Glomerular endothelial cell (primary cell): ENCODE data around the gene ADGRG4. TPM values are rescaled to one million over a fixed set of nuclear protein-coding genes. Genes with fewer than 3 reads are reported as not detected.
"Not testable (repeated sequence)": the region's sequence is repeated elsewhere in the genome, so short reads cannot be mapped to it uniquely, and the experiment has no call there.

Experiments
- DNase-seq: peaks from one replicate; pipeline ENCODE4 v3.0.0-alpha.2; 2011; ENCODE audit warnings: low read depth, low spot score; ENCODE audit errors: extremely low read depth
- total RNA-seq: library from RNA; depleted of rRNA; stranded (reverse); fragments of >200 nt; gene quantifications from 2 replicates; pipeline ENCODE4 v1.2.3, GENCODE V29; 2015

Gene ADGRG4
- total RNA-seq, 1 donor from 2014 or later = 0.47 TPM

DNA sequence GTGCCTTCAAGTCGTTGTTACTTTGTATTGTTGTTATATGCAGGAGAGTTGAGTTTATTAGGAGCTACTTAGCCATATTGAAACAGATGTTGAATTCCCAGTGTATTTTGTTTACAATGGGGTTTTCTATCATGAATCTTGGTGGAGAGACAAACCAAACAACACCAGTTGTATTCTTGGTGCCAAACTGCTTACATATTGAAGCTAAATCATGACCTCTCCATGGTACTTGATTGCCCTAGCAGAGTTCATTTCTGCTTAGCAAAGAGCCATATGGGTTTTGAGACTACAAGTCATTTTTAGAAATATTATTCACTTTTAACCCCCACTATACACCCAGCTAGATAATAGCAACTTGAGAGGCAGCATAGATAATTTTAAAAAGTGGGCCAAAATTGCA is 85.4 kb downstream of the ADGRG4 start:
- no peak for DNase-seq

DNA sequence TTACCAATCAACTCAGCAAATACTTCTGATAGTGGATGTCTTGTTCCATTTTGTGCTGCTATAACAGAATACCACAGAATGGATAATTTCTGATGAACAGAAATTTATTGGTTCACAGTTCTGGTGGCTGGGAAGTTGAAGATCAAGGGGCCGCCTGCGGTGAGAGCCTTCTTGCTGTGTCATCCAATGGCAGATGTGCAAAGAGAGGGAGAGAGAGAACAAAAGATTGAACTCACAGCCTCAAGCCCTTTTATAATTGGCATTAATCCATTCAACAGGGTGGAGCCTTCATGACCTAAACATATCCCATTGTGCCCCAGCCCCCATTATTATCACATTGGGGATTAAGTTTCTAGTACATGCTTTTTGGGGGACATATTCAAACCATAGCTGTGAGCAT is 86.1 kb downstream of the ADGRG4 start:
- DNase-seq = no peak

DNA sequence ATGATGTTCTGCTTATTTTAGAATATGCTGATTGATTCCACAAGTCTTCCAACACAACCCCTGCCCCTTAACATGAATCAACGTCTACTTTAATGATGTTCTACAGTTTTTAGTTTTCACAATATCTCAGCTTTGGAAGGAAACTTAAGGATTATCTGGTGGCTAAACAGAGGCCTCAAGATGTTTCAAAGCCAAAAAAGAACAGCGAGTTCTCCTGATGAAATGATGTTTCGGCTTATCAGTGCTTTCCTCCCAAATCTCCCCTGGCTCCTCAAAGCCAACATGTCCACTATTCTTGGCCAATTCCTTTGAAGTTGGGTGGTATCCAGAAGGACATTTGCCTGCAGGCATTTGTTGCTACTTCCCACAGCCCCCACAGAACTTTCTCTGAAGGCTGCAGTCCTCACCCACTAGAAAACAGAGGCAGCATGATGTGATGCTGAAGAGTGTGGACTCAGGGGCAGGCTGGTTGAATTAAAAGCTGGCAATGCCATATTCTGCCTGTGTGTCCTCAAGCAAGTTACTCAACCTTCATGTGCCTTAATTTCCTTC is 87.3 kb downstream of the ADGRG4 start:
- DNase-seq = no peak

DNA sequence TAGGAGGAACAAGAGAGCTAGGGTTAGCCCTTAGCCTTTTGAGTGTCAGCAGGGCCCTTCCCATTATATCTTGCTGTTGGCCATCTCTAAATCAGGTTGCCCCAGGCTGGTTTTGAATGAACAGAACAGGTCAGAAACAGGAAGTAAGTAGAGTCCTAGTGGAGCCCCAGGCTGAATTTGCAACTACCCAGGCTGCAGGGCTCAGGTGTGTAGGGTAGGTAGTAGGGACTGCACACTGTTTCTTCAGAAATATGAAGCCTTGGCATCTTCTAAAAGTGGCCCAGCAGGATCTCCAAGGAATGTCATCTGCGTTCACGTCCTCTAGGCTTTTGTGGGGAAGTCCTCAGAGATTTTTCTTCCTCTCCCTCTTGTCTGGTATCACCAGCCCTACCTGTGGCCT is 90.2 kb downstream of the ADGRG4 start:
- DNase-seq = no peak

DNA sequence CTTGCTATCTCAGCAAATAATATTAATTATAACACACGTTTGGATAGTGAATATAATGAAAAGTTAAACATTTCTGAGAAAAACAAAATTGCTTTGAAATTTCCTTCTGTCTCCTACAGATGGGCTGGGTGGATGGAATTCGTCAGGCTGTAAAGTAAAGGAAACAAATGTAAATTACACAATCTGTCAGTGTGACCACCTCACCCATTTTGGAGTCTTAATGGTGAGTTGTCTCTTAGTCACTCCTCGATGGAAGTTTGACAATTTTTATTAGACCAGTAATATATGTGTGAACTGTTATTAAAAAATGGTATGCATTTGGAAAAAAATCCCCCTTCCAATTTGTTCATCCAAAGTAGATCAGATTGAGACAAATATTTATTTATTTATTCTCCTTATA is 94.5 kb downstream of the ADGRG4 start:
- DNase-seq = no peak

DNA sequence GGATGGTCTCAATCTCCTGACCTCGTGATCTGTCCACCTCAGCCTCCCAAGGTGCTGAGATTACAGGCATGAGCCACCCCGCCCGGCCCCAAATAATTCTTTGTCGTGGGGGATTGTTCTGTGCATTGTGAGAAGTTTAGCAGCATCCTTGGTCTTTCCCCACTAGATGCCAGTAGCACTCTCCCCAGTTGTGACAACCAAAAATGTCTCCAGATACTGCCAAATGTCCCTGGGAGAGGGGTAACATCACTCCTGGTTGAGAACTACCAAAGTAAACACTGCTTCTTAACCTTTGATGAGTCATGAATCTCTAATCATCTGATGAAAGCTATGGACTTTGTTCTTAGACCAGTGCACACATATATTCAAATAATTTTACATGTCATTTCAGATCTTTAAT is 96.2 kb downstream of the ADGRG4 start:
- no peak for DNase-seq

DNA sequence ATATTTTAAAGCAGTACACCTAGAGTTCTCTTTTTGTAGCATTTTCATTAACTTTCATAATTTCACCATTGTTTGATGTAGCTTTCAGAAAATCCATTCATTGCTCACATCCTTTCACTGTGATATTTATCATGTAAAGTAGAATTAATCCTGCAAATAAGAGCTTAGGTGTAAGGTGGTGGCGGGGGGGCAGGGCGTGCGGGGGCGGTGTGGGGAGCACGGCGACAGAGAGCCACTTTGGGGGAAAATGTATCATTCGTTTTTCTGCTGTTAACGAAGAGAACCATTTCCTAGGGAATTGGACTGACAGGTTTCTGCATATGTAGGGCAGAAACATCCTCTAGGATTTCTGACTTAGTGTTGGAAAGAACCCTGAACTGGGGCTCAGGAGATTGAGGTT is 104.4 kb downstream of the ADGRG4 start:
- DNase-seq = no peak

DNA sequence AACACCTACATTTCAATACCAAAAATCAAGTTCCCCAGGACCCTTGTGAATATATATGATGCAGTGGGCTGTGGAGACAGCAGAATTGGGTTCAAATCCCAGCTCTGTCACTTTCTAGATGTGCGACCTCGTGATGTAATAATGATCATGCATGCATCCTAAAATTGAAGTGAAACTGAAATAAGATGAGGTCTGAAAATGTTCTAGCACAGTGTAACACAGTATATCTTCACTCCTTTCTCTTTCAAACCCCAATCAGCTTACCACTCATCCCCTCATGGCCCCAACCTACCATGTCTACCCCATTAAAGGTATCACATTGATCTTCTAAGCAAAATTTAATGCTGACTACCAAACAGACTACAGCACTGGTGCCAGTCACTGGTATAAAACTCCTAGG is 117.0 kb downstream of the ADGRG4 start:
- DNase-seq = no peak

DNA sequence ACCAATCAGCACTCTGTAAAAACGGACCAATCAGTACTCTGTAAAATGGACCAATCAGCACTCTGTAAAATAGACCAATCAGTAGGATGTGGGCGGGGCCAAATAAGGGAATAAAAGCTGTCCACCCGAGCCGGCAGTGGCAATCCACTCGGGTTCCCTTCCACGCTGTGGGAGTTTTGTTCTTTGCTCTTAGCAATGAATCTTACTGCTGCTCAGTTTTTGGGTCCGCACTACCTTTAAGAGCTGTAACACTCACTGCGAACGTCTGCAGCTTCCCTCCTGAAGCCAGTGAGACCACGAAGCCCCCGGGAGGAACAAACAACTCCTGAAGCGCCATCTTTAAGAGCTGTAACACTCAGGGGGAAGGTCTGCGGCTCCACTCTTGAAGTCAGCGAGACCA is 120.6 kb downstream of the ADGRG4 start:
- DNase-seq = no peak

DNA sequence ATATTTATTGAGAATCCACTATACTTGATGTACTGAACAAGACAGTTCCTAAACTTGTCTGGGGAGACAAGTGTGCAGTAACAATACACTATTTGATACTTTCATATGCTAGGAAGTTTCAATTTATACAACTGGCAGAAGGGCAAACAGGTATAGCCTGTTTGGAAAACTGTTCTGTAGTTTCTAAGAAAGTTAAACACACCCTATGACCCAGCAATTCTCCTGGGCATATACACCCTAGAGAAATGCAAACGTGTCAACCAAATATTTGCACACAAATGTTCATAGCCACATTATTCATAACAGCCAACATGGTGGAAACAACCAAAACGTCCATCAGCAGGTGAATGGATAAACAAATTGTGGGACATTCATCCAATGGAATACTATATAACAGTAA is 123.0 kb downstream of the ADGRG4 start:
- no peak for DNase-seq

DNA sequence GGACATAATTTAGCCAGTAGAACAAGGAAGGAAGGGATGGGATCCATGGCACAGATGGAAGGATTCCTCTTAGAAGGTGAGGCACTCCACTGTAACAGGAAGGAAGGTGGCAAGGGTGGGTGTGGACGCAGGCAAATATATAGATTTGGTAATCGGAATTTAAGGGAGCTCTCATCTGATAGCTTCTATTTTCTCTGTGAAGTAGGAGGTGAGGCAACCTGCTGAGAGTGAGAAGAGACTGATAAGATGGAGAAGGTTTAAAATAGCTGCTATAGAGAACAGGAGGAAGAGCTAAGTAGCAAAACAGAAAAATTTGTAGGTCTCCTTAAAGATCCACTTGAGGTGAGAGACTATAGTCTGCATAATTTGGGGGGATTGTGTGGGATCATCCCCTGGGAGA is 125.2 kb downstream of the ADGRG4 start:
- no peak for DNase-seq

DNA sequence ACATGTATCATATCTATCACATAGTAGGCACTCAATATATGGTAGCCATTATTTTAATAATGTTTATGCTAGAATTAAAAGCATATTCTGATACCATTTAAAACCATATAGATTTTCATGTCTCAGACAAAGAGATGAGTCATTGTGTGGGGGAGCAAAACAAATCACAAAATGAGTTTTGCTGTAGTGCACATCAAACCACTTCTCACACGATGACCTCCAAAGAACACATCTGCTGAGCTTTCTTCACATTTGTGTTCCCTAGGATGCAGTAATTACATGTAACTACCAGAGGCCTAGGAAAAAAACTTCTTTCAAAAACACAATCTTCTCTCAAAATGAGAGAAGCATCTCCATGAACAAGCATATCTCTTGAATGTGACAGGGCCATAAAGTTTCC is 130.9 kb downstream of the ADGRG4 start:
- no peak for DNase-seq

DNA sequence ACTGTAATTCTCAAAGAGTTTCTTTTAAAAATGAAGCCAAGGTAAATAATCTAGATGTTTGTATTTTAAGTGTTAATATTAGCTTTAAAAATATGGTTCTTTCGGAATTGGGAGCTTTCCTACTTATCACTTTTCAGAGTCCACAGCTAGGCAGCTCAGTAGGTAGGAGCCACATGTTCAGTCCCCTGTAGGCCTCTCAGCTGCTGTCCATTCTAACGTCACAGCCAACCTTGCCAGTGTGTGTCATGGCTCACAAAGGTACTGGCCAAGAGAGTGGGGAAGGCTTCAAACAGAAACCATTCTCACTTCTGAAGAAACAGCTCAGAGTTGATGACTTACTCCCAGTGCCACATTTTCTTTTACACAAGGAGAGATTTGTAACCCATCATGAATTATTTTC is 137.0 kb downstream of the ADGRG4 start:
- DNase-seq = no peak

DNA sequence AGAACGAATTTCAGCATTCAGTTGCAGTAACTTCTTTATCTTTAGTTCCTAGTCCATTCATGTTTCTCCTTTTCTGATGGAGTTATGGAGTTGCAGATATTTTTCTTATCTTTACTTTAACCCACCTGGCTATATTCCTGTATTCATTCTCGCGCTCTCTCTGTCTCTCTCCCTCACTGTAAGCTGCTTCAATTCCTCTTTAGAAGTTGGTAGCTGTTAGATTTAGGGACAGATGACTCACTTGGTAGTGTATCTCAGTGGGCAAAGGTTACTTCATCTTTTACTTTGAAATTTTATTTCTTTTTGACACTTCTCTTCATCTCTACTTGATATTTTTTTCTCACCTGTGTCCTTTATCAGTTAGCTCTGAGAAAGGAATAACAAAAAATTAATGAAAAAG is 137.4 kb downstream of the ADGRG4 start:
- no peak for DNase-seq

DNA sequence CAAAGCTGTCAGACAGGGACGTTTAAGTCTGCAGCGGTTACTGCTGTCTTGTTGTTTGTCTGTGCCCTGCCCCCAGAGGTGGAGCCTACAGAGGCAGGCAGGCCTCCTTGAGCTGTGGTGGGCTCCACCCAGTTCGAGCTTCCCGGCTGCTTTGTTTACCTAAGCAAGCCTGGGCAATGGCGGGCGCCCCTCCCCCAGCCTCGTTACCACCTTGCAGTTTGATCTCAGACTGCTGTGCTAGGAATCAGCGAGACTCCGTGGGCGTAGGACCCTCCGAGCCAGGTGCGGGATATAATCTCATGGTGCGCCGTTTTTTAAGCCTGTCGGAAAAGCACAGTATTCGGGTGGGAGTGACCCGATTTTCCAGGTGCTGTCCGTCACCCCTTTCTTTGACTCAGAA is 144.9 kb downstream of the ADGRG4 start:
- DNase-seq = not testable (repeated sequence)

DNA sequence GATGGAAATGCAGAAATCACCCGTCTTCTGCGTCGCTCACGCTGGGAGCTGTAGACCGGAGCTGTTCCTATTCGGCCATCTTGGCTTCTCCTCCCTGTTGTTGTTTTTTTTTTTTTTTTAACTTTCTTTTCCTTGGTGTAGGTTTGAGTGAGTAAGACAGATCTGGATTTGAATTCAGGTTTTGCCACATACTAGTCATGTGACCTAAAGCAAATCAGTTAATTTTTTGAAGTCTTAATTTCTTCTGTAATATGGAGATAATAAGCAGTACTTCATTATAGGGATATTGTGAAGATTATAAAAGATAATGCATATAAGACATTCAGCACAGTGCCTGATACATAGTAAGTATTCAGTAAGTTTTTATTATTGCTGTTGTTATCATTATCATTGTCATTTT is 145.4 kb downstream of the ADGRG4 start:
- no peak for DNase-seq

DNA sequence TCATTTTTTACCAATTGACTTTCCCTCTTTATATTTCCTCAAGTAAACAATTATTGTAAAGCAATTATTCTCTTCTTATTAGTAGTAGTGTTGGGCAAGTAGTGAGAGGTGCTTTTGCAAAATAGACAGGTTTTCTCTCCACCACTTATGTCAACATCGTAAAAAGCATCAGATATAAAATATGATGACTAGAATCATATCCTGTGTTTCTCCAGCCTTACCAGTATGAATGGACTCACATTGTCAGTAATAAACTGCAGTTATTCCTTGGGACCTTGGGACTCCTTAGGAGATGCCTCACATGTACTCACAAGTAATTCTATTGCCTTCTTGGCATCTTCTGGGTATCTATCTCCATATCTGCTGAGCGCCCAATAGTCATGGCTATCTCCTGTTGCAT is 146.5 kb downstream of the ADGRG4 start:
- no peak for DNase-seq

DNA sequence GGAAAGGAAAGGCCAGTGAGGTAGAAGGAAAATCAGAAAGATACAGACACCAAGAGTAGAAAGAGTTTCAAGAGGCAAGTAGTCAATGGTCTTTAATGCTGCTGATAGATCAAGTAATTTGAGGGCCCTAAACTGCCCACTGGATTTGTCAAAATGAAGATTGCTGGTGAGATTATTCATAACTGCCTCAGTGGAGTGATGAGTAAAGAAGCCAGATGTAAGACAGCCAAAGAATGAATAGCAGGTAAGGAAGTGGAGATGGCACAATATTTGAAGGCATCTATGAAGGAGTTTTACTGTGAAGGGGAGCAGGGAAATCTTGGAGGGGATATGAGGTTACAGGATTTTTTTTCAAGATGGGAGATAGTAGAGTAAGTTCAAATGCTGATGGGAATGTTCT is 147.2 kb downstream of the ADGRG4 start:
- no peak for DNase-seq

DNA sequence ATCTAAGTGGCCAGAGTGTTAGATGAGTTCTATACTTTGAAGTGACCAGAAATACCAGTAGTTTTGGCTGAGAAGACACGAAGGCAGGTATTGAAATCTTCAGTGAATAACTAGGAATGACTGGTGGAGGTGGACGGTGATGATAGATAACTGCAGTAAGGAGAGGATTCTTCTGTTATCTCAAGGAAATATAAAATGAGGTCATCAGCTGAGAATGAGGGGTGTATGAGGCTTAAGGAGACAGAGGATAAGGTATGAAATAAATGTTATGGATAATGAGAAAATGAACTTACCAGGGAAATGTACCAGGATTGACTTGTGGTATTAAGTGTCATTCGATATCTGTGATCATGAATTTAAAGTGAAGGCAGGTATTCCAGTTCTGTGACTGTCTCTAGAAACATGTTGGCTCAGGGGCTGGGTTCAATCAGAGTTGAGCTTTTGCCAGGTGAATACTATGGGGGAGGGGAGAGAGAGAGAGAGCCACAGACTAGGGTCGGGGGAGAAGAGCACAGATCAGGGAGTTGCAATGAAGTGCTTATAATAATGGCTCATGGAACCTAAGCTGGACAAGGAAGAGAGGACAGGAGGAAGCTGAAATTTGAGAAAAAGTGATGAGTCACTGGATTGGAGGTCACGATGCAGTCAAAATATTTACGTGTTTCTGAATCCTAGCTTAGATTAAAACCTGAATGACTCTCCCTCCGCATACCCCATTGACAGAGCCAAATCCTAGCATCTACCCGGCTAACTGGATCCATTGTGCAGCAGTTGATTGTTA is 149.5 kb downstream of the ADGRG4 start:
- no peak for DNase-seq

DNA sequence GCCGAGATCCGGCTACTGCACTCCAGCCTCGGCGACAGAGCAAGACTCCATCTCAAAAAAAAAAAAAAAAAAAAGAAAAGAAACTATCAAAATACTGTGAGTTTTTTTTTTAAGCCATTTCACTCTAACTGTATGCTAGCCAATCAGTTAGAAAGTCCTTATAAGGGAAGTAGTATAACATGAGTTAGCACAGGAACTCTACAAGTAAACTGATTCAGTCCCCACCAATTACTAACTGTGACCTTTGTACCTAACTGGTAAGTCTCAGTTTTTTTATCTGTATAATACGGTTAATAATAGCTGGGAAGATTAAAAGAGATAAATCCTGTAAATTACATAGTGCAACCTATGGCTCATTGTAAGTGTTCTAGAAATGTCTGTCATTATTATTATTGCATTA is 151.9 kb downstream of the ADGRG4 start:
- no peak for DNase-seq

DNA sequence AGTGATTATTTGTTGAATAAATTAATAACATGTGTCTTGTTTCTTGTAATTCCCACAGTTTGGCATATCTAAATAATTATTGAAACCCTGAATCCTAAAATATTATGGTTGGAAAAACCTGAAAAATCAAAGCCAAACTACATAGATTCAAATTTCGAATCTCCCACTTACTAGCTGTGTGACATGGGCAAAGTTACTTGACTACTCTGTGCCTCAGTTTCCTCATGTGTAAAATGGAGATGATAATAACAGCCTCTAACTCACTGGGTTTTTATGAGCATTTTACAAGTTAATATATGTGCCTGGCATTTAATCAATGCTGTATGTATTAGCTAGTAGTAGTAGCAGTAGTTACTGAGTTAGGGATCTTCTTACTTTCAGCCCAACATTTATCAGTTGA is 152.4 kb downstream of the ADGRG4 start:
- no peak for DNase-seq

DNA sequence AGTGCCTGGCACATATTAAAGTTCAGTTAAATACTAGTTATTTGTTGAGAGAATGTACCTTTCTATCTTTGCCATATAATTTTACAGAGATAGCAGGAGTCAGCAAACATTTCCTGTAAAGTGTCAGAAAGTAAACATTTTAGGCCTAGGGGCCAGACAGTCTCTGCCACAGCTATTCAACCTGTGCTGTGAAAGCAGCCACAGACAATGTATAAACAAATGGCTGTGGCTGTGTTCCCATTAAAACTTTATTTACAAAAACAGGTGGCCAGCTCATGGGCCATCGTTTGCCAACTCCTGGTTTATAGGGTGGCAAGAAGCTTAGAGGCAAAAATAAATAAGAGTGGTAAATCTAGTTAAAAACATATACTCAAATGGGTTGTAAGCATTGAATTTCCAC is 153.0 kb downstream of the ADGRG4 start:
- DNase-seq = no peak

DNA sequence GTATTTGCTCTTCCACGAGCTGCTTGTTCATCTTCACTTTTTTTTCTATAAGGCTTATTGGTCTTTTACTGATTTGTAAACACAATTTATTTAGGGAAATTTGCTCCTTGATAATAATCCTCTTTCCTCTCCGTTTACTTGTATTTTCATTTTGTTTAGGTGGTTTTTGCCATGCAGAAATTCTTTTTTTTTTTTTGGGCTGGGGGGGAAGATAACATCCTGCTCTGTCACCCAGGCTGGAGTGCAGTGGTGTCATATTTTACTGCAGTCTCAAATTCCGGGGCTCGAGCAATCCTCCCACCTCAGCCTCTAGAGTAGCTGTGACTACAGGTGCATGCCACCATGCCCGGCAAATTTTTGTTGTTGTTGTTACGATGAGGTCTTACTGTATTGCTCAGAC is 155.4 kb downstream of the ADGRG4 start:
- DNase-seq = no peak
